Omental fat pad (tissue), 4 donors: ENCODE measurements around the gene KRT80. TPM values are rescaled to one million over a fixed set of nuclear protein-coding genes. Genes with fewer than 3 reads are reported as not detected.
A peak's percentile ranks its signal among the peaks of the same experiment; 100 is the strongest.

Experiments
- ATAC-seq: fragments of 150-250 bp; one replicate; pipeline ENCODE4 v1.9.1; 2016; ENCODE audit warnings: mild to moderate bottlenecking, moderate library complexity; ENCODE audit not compliant: low FRiP score
- DNase-seq: peaks from one replicate; pipeline ENCODE4 v3.0.0-alpha.2; 2019; ENCODE audit warnings: low spot score
- total RNA-seq, 4 donors: library from RNA; depleted of rRNA; stranded (reverse); fragments of >200 nt; gene quantifications; one replicate each; pipeline ENCODE4 v1.1.0, GENCODE V29; 2016
- TF ChIP-seq, protein P1 (sequence below), 3 donors: fragments of 450-650 bp; IDR thresholded peaks; one replicate each; pipeline ENCODE4 v1.5.1; 2016 to 2017; ENCODE audit warnings: antibody characterized with exemption in 3 of 3, mild to moderate bottlenecking in 3 of 3, moderate library complexity in 2 of 3

KRT80 gene
- total RNA-seq, 4 donors from 2014 or later, result 0.37 to 5.5 (median 0.75) TPM; not detected in 1

- DNase-seq (no peak), ATAC-seq (no peak)
- TF ChIP-seq, protein P1, sequence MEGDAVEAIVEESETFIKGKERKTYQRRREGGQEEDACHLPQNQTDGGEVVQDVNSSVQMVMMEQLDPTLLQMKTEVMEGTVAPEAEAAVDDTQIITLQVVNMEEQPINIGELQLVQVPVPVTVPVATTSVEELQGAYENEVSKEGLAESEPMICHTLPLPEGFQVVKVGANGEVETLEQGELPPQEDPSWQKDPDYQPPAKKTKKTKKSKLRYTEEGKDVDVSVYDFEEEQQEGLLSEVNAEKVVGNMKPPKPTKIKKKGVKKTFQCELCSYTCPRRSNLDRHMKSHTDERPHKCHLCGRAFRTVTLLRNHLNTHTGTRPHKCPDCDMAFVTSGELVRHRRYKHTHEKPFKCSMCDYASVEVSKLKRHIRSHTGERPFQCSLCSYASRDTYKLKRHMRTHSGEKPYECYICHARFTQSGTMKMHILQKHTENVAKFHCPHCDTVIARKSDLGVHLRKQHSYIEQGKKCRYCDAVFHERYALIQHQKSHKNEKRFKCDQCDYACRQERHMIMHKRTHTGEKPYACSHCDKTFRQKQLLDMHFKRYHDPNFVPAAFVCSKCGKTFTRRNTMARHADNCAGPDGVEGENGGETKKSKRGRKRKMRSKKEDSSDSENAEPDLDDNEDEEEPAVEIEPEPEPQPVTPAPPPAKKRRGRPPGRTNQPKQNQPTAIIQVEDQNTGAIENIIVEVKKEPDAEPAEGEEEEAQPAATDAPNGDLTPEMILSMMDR (IDR thresholded peaks at IDR 0.05), result no peak
These were observed 13.9 kb upstream of the KRT80 start for GRCh38 chr12:52205612-52206303.

GRCh38 chr12:52204931-52205505, 13.2 kb upstream of the KRT80 start:
- no peak for DNase-seq
- TF ChIP-seq, protein P1 (IDR thresholded peaks at IDR 0.05), result no peak
- no peak for ATAC-seq

DNA sequence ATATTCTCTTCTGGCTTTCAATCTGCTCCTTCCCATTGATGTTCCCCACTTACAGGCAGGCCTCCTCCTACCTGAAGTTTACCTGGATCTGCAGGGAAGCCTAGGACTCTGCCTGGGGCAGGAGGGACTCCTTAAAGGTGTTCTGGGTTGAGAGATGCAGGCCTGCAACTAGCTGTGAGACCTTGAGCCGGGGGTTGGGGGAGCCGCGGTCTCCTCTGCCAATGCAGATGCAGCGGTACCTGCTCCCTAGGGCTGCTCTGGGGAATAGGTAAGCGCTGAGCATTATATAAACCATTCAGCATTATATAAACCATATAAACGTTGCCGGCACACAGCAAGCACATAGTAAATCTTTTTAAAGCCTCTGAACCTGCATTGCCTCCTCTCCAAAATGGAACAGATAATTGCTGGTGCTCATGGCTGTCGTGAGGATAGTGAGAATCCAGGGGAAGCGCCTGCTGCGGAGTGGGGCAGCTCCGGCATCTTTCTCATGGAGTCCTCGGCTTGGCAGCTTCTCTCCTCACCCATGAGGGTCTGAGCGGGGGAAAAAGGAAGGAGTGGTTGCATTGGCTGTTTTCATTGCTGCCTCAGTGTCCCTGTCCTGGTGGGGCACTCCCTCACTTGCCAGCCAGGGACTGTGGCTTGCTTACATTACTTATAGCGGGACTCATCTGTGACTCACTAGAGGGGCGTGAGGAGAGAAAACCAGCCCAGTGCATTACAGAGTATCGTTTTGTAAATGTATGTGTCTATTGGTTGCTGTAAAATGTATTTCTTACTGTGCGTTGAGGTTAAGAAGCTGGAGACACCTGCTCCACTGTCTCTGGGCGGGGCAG, 12.5 kb upstream of the KRT80 start:
- ATAC-seq (no peak), DNase-seq (no peak)
- TF ChIP-seq, protein P1 (IDR thresholded peaks at IDR 0.05), result no peak

GRCh38 chr12:52203079-52203921, 11.5 kb upstream of the KRT80 start:
- TF ChIP-seq, protein P1 (IDR thresholded peaks at IDR 0.05), result no peak
- ATAC-seq, result peak; percentile 29
- DNase-seq, result peak; percentile 77

GRCh38 chr12:52202361-52203078, 10.7 kb upstream of the KRT80 start:
- TF ChIP-seq, protein P1 (IDR thresholded peaks at IDR 0.05), result no peak
- ATAC-seq, result peak; percentile 28
- DNase-seq, result no peak

- TF ChIP-seq, protein P1 (IDR thresholded peaks at IDR 0.05), result no peak
- ATAC-seq, result no peak
- DNase-seq, result no peak
These were observed 9.6 kb upstream of the KRT80 start for GRCh38 chr12:52201451-52201839.
